Activated CD8-positive, alpha-beta T cell treated with anti-CD3 and anti-CD28 coated beads for 36 hours (primary cell): ENCODE measurements around the gene DEFB113. TPM values are rescaled to one million over a fixed set of nuclear protein-coding genes. Genes with fewer than 3 reads are reported as not detected.

Experiments used
- ATAC-seq: fragments of 200-7000 bp; cut with Tn5 transposase; one replicate; pipeline ENCODE4 v1.10.0; 2021; ENCODE audit warnings: mild to moderate bottlenecking, moderate library complexity
- CTCF ChIA-PET: fragments of 350-600 bp; sonication (Branson Sonifier 250); formaldehyde crosslinking; loops from one replicate; lab custom pipeline; 2021; ENCODE audit warnings: antibody characterized with exemption; lab: Charles Lee
- POLR2A ChIA-PET: fragments of 350-600 bp; sonication (Branson Sonifier 250); formaldehyde crosslinking; loops from one replicate; lab custom pipeline; 2021; ENCODE audit warnings: antibody characterized with exemption; lab: Charles Lee
- DNase-seq: peaks from one replicate; pipeline ENCODE4 v3.0.0-alpha.2; 2020
- H3K27ac Mint-ChIP-seq: one replicate; pipeline ENCODE4 v1.8.0; 2021; ENCODE audit warnings: mild to moderate bottlenecking, mixed read lengths
- H3K27me3 Mint-ChIP-seq: one replicate; pipeline ENCODE4 v1.8.0; 2021; ENCODE audit warnings: mixed read lengths
- H3K36me3 Mint-ChIP-seq: one replicate; pipeline ENCODE4 v1.8.0; 2021; ENCODE audit warnings: low read depth, mixed read lengths
- H3K4me1 Mint-ChIP-seq: one replicate; pipeline ENCODE4 v1.8.0; 2021; ENCODE audit warnings: low read depth, mixed read lengths
- H3K4me3 Mint-ChIP-seq: one replicate; pipeline ENCODE4 v1.8.0; 2021; ENCODE audit warnings: mild to moderate bottlenecking, moderate library complexity, mixed read lengths
- H3K9me3 Mint-ChIP-seq: one replicate; pipeline ENCODE4 v1.8.0; 2021; ENCODE audit warnings: mixed read lengths
- CTCF ChIP-seq: fragments of 200-600 bp; IDR thresholded peaks from one replicate; pipeline ENCODE4 v1.8.0; 2022; ENCODE audit warnings: antibody characterized with exemption, mild to moderate bottlenecking
- intact Hi-C: fragments of 100-400 bp; cut with micrococcal nuclease; formaldehyde crosslinking; loops from one replicate; pipeline ENCODE4 v1.10.0; 2022
- total RNA-seq, 2 experiments: library from RNA; stranded (reverse); gene quantifications; one replicate each; pipeline ENCODE4 v1.2.3, GENCODE V29; 2021

The DEFB113 gene
- total RNA-seq, 2 experiments from 2014 or later: not detected

GRCh38 chr6:49978332-49979226 lies 9.2 kb upstream of the DEFB113 start:
- Mint-ChIP-seq H3K4me1 (no peaks in the 10 kb centered on the region), H3K27me3 (no peaks in the 10 kb centered on the region), H3K36me3 (no peaks in the 10 kb centered on the region), H3K27ac (no peak overlapping the region), H3K9me3 (peaks cover 5% of the 10 kb centered on the region), H3K4me3 (no peak overlapping the region)
- TF ChIP-seq CTCF: no peak
- DNase-seq (no peak), ATAC-seq (no peak)
- intact Hi-C loops: no loop called here
- ChIA-PET POLR2A (no interaction called here), CTCF (no interaction called here)

- no peak for ATAC-seq
- H3K27ac Mint-ChIP-seq: no peak overlapping the region
- no peaks in the 10 kb centered on the region for H3K9me3 Mint-ChIP-seq
- no peaks in the 10 kb centered on the region for H3K36me3 Mint-ChIP-seq
- ChIA-PET POLR2A (no interaction called here), CTCF (no interaction called here)
- no peak for DNase-seq
- H3K27me3 Mint-ChIP-seq: no peaks in the 10 kb centered on the region
- TF ChIP-seq CTCF: no peak
- H3K4me3 Mint-ChIP-seq: no peak overlapping the region
- H3K4me1 Mint-ChIP-seq: no peaks in the 10 kb centered on the region
- intact Hi-C loops: no loop called here
These were observed 2.6 kb downstream of the DEFB113 start for GRCh38 chr6:49966823-49967222.

- ChIA-PET POLR2A (no interaction called here), CTCF (no interaction called here)
- no peaks in the 10 kb centered on the region for H3K36me3 Mint-ChIP-seq
- no peaks in the 10 kb centered on the region for H3K9me3 Mint-ChIP-seq
- DNase-seq (no peak), ATAC-seq (no peak)
- intact Hi-C loops: no loop called here
- no peak overlapping the region for H3K27ac Mint-ChIP-seq
- H3K27me3 Mint-ChIP-seq: no peaks in the 10 kb centered on the region
- TF ChIP-seq CTCF: no peak
- H3K4me3 Mint-ChIP-seq: no peak overlapping the region
- H3K4me1 Mint-ChIP-seq: no peaks in the 10 kb centered on the region
These were observed 3.1 kb downstream of the DEFB113 start for GRCh38 chr6:49966334-49966733.

GRCh38 chr6:49964064-49964463 lies 5.4 kb downstream of the DEFB113 start, which contains the start of gene DEFB114:
Gene DEFB114 (minus strand): TSS chr6:49964164. CDS start chr6:49964105, 59 bp downstream.
- intact Hi-C loops: no loop called here
- Mint-ChIP-seq H3K27me3 (no peaks in the 10 kb centered on the region), H3K4me1 (no peaks in the 10 kb centered on the region), H3K27ac (no peak within 1 kb of the TSS), H3K36me3 (no peaks in the 10 kb centered on the region), H3K4me3 (no peak within 1 kb of the TSS), H3K9me3 (peaks cover 3% of the 10 kb centered on the region)
- POLR2A ChIA-PET: no interaction called here
- CTCF ChIA-PET: no interaction called here
- DNase-seq (no peak), ATAC-seq (no peak)
- no peak for TF ChIP-seq CTCF

- Mint-ChIP-seq H3K27ac (no peak overlapping the region), H3K4me1 (no peaks in the 10 kb centered on the region), H3K4me3 (no peak overlapping the region), H3K36me3 (no peaks in the 10 kb centered on the region), H3K27me3 (no peaks in the 10 kb centered on the region), H3K9me3 (peaks cover 11% of the 10 kb centered on the region)
- CTCF ChIA-PET: no interaction called here
- ATAC-seq (no peak), DNase-seq (no peak)
- POLR2A ChIA-PET: no interaction called here
- no peak for TF ChIP-seq CTCF
- intact Hi-C loops: no loop called here
These were observed 11.2 kb downstream of the DEFB113 start for GRCh38 chr6:49958180-49958579.
